ENCODE results near the gene ABHD2.
"Not testable (repeated sequence)": the region's sequence is repeated elsewhere in the genome, so short reads cannot be mapped to it uniquely, and the experiment has no call there.

ABHD2 gene

GRCh38 chr15:89101302-89102193, 13.3 kb downstream of the ABHD2 start:
- DNase-seq: no peak

- DNase-seq: no peak
These were observed 15.4 kb downstream of the ABHD2 start for GRCh38 chr15:89103481-89104171.

DNA sequence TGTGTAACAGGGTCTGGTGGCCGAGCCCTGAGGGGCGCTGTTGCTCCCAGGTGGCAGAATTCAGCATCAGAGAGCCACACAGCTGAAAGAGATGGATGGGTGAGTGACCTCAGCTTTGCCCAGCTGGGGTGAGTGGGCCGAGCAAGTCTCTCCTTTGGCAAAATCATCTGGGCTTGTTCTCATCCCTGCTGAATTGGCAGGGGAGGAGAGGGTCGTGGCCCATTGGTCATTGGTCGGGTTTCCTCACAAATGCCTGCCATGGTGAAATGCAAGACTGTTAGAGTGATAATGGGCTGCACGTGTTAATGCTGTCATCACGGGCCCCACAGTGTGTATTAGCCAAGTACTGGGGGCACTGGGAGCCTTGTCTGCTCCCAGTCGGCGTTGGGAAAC, 15.9 kb downstream of the ABHD2 start:
- no peak for DNase-seq

DNA sequence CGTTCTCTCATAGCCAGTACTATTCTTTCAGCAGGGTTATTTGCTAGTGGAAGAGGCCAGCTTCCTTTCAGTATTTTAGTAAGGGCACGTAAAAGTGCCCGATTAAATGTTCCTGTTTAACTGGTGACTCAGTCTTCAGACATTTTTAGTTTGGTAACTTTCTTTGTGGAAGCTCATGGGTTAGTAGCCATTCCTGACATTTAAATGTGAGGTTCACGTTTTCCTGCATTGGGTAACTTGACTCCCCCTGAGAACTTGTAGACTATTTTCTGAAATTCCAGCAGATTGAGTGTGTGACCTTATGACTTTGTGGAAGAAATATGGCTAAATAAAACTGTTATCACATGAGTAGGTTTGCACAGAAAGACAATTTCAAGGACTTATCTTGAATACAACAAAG, 16.9 kb downstream of the ABHD2 start:
- DNase-seq: no peak

DNA sequence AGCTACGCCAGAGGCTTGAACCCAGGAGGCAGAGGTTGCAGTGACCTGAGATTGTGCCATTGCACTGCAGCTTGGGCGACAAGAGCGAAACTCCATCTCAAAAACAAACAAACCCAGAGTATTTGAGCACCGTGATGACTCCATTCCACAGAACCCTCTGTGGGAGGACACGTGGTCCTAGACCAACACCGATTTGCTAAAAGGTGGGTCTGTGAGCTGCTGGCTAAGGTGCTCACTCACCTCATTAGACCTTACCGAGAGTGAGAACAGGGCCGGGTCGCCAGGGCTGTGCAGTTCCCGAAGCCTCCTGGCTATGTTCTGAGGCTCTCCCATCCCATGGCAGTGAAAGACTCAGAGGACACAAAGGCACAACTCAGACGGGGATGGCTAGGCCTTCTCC, 17.9 kb downstream of the ABHD2 start:
- no peak for DNase-seq

DNA sequence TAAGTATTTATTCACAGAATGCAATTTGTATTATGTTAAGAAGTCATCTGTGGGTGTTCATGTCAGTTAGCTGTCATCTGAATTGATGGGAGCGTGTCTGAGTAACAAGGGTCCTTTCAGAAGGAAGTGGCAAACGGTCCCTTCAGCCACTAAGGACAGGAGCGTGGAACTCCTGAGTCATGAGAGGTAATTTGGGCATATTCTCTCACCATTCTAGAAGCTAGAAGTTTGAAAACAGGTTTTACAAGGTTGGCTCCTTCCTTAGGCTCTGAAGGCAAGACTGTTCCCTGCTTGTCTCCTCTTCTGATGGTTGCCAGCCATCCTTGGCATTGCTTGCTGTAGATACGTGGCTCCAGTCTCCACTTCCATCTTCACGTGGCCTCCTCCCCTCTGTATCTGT, 19.7 kb downstream of the ABHD2 start:
- no peak for DNase-seq

- DNase-seq: no peak
These were observed 20.6 kb downstream of the ABHD2 start for GRCh38 chr15:89108835-89109234.

DNA sequence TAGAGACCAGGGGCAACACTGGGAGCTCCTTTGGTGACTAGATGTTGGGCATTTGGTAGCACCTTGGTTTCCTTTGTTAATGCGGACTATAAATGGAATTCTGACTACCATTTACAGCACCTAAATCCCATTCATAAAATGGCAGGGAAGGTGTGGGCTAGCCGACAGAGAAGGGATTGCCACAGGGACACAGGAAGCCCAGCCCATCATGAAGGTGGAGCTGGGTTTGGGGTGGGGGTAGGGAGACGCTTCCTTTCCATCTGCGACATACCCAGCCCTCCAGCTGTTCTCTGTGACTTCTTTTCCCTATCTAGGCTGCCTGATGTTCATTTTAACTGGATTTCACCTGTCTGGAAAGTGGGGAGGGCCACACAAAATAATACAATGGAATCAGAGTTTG, 21.0 kb downstream of the ABHD2 start:
- no peak for DNase-seq

DNA sequence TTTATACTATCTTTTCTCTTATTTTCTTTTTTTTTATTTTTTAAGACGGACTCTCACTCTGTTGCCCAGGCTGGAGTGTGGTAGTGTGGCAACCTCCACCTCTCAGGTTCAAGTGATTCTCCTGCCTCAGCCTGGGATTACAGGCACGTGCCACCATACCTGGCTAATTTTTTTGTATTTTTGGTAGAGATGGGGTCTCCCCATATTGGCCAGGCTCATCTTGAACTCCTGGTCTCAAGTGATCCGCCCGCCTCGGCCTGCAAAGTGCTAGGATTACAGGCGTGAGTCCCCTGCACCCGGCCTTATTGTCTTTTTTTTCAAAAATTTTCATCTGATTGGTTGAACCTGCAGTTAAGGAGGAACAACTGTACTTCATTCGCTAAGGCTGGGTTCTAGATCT, 21.8 kb downstream of the ABHD2 start:
- DNase-seq: no peak

- no peak for DNase-seq
These were observed 23.1 kb downstream of the ABHD2 start for GRCh38 chr15:89111352-89111751.

DNA sequence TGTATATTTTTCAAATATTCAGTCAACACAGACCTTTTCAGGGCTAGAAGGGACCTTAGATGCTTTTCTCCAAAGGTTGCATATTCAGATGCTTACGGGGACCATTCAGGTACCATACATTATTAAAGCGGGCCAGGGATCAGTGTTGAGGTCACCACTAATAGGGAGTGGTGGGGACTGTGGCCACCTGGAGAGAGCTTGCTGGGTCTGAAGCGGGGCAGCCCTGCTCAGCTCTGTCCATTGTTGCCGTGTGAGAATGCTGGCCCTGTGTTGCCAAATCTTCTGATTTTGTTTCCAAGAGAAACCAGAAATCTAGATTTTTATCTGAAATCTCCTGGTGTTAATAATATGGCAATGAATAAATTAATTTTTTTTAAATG, 23.7 kb downstream of the ABHD2 start:
- no peak for DNase-seq

DNA sequence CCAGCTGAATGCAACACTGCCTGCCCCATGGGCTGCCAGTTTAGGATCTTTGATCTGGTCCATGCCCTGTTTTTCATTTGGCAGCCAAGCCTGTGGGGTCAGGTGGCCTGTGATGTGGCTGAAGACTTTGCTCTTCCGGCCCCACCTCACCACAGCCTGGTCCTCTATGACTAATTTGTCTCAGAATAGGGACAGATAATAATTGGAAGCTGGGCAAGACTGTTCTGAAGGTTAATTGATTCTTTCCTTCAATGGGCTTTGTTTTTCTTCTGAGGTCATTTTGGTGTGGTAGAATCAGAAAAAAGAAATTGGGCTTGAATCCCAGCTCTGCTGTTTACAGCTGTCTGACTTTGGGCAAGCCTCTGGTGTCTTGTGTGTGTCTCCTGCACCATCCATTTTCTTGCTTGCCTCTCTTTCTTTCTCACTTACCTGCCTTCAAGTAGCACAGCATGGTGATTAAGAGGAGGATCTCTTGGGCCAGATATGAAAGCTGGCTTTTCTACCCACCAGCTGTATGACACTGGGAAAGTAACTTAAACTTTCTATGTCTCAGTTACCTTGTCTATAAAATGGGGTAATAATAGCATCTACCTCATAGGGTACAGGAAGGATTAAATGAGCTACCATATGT, 24.2 kb downstream of the ABHD2 start:
- no peak for DNase-seq

GRCh38 chr15:89113296-89114024, 25.2 kb downstream of the ABHD2 start:
- DNase-seq: no peak

DNA sequence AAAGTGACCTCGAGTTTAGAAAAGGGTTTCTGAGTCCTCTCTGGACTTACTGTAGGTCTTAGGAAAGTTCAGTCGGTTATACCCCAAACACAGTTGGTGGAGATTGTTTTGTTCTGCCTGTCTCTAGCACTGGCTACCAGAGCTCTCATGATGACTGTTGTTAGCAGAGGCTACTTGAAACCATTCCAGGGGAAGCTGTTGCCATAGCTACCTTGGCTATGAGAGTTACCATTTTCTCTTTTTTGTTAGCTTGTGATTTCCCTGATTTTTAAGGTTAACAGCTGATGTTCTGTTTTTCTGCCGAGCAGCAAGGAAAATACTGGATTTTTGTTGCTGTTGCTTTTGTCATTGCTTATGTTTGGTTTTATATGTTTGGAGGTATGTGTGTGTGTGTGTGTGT, 26.7 kb downstream of the ABHD2 start:
- no peak for DNase-seq

DNA sequence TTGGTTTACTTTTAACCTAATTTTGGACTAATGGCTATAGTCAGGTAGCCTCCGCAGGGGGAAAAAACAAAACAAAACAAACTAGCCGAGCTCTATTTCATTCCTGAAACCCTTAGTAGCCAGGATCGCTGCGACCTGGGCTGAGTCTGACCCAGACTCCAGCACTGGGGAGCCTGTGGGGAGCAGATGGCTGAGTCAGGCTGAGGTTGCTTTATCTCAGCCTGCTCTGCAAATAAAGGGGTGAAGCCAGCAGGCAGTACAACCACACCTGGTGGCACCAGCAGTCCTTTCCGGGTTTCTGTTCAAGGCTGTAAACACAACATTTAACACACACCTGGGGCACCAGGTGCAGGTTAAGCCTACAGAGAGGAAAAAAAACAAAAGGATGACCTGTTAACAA, 27.3 kb downstream of the ABHD2 start:
- no peak for DNase-seq

DNA sequence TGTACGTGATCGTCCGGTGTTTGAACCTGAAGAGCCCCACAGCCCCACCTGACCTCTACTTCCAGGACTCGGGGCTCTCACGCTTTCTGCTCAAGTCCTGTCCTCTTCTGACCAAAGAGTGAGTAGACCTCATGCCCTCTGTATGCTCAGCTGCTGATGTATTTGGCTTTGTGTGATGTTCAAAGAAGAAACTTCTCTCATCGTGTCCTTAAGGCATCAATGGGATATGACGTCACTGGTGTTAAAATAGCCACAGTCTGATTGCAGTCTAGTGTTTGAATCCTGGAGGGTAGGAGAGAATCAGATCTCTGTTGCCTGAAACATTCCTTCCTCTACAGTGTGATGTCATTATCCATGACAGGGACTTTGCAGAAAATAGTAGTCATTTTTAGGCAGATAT, 28.1 kb downstream of the ABHD2 start:
- DNase-seq: no peak

- DNase-seq: no peak
These were observed 29.5 kb downstream of the ABHD2 start for GRCh38 chr15:89117790-89118189.

DNA sequence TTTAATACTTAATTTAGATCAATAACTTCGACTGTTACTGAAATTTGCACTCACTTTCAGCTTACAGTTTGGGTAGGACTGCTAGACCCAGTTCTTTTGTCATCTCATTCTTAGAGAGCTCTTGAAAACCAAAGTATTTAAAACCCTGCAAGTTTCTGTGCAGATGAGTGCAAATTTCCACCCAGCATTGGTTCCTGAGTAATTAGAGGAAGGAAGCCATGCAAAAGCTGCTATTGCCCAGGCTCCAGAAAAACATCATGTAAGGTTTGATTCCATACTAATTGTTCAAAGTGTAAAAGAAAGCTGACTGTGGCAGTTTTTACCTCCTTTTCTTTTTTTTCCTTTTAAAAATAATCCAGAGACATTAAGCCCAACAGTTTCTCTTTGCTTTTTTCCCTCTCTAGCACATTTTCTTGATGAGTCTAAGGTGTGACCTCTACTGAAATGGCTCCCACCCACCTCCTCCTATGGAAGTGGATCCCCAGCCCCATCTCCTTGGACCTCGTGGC, 30.3 kb downstream of the ABHD2 start:
- DNase-seq: no peak

GRCh38 chr15:89119489-89120478, 31.5 kb downstream of the ABHD2 start:
- no peak for DNase-seq

- not testable (repeated sequence) for DNase-seq
These were observed 32.3 kb downstream of the ABHD2 start for GRCh38 chr15:89120479-89121000.

DNA sequence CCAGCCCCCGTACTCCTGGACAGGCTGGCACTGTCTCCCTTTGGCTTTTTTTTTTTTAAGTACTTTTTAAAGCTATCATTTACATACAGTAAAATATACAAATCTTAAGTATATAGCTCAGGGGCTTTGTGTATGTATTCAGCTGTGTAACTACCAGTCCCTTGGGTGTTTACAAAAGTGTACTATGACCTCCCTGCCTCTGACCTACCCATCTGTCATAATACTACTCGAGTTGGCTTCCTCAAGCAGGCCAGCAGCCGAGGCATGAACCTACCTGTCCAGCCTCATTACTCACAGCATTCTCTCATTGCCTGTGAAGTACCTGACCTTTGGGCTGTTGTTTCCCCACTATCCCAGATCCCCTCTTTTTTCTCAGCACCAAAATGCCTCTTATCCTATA, 33.2 kb downstream of the ABHD2 start:
- no peak for DNase-seq
